Muscle of back (tissue), 11 donors: ENCODE results near the gene OR2T5. TPM values are rescaled to one million over a fixed set of nuclear protein-coding genes. Genes with fewer than 3 reads are reported as not detected.
"Not testable (repeated sequence)": the region's sequence is repeated elsewhere in the genome, so short reads cannot be mapped to it uniquely, and the experiment has no call there.

Experiments used
- DNase-seq, 3 donors: peaks; one replicate each; pipeline versions ENCODE4 v3.0.0 to v3.0.0-alpha.2; 2013
- polyA plus RNA-seq, 10 donors: library from polyadenylated mRNA; unstranded; fragments of 120-200 nt; gene quantifications; one replicate each; pipeline ENCODE4 v1.2.1, GENCODE V29; 2013; ENCODE audit not compliant: insufficient read length in 10 of 10

OR2T5 gene
- polyA plus RNA-seq, 10 donors, result not detected

DNA sequence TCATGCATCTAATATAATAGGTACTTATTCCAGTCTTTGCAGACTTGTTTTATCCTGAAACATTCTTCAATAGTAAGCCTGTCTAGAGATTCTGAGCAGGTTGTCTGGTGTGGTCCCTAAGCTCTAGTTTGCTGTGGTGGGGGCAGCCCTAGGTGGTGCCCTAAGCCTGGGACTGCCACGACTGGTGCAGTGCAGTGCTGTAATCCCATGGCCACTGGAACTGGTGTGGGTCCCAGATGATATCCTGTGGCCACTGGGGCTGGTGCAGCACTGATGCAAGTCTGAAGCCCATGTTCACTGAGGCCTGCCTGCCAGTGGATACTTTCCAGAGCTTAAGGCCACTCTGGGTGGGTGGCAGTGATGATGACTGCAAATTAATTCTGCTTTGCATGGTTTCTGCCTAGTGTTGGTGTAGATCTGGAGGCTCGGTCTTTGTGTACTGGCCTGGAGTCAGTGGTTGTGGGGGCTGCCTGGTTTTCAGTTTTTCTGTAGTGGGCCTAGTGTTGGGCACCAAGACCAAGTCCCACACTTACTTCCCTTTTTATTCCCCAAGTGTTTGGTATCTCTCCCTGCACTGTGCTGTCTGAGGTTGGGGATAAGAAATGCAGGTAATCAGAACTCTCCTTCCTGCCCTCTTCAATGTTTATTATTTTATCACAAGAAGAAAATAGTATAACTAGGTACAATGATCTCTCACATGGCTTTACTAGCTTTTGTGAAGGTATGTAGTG, 12.1 kb downstream of the OR2T5 start:
- DNase-seq, result not testable (repeated sequence)

DNA sequence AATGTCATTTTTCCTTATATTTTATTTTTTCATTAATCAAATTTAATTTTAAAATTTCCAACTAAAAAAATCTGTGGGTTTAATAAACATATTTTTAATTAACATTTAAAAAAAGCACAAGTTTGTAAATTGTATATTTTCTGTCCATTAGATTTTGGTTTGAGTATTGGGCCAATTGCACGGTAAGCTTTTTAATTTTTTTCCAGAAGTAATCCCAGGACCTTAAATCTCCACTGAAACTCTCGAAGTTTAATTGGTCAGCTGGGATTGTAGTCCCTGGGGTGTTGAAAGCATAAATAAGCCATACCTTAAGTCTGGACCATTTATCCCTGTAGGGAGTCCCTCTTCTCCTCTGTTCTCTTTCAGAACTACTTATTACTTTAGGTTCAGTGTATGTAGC, 19.4 kb downstream of the OR2T5 start, which contains the start of gene OR2G6:
OR2G6 (plus strand) TSS at position 301 of the 400 bp plus-strand sequence. CDS start 13,574 bp downstream, outside the sequence.
- DNase-seq, result not testable (repeated sequence)

DNA sequence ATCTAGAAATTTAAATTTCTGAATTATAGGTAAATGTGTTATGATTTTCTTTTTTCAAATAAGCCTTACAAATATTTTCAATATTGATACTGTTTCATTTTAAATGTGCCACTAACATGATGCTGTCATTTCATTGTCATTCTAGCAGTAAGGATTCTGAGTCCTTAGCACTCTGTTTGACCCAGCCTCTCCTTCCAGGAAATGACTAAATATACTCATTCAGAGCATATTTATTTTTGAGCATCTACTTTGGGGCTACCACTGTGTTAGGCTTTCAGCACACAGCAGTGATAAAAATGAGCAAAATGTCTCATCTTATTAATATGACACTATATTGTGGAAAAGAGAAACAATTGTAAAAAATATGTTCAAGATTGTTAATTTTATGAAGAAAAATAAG, 21.8 kb downstream of the OR2T5 start:
- DNase-seq, result not testable (repeated sequence)

DNA sequence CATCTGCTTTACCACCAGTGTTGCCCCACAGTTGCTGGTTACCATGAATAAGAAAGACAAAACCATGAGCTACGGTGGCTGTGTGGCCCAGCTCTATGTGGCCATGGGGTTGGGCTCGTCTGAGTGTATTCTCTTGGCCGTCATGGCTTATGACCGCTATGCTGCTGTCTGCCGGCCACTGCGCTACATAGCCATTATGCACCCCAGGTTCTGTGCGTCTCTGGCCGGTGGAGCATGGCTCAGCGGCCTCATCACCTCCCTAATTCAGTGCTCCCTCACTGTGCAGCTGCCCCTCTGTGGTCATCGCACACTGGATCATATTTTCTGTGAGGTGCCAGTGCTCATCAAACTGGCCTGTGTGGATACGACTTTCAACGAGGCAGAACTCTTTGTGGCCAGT, 33.5 kb downstream of the OR2T5 start:
- no peak for DNase-seq

DNA sequence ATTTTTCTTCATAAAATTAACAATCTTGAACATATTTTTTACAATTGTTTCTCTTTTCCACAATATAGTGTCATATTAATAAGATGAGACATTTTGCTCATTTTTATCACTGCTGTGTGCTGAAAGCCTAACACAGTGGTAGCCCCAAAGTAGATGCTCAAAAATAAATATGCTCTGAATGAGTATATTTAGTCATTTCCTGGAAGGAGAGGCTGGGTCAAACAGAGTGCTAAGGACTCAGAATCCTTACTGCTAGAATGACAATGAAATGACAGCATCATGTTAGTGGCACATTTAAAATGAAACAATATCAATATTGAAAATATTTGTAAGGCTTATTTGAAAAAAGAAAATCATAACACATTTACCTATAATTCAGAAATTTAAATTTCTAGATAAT, 49.1 kb downstream of the OR2T5 start:
- not testable (repeated sequence) for DNase-seq

Other genes starting within 250 kb of the OR2T5 start
- not detected for gene OR2T33, start 210.6 kb upstream of the OR2T5 start, polyA plus RNA-seq
- under 1 TPM in 2 of 10 donors, not detected in 8; 0.03 to 0.16 TPM for gene OR2T12, start 185.2 kb upstream of the OR2T5 start, polyA plus RNA-seq
- not detected for gene OR2M7, start 164.0 kb upstream of the OR2T5 start, polyA plus RNA-seq
- not detected for gene OR14C36, start 139.8 kb upstream of the OR2T5 start, polyA plus RNA-seq
- not detected for gene OR2T4, start 126.9 kb upstream of the OR2T5 start, polyA plus RNA-seq
- gene OR2T6, start 112.8 kb upstream of the OR2T5 start, polyA plus RNA-seq, result not detected
- gene OR2T1, start 85.5 kb upstream of the OR2T5 start, polyA plus RNA-seq, result not detected
- gene OR2T2, start 43.0 kb upstream of the OR2T5 start, polyA plus RNA-seq, result not detected
- not detected for gene OR2T3, start 15.2 kb upstream of the OR2T5 start, polyA plus RNA-seq
- gene OR2G6, start 19.5 kb downstream of the OR2T5 start, polyA plus RNA-seq, result not detected
- not detected for gene OR2T29, start 74.2 kb downstream of the OR2T5 start, polyA plus RNA-seq
- gene OR2T34, start 86.2 kb downstream of the OR2T5 start, polyA plus RNA-seq, result not detected
- gene OR2T10, start 109.1 kb downstream of the OR2T5 start, polyA plus RNA-seq, result not detected
- gene OR2T11, start 146.5 kb downstream of the OR2T5 start, polyA plus RNA-seq, result not detected
- not detected for gene OR2T35, start 156.7 kb downstream of the OR2T5 start, polyA plus RNA-seq
- not detected for gene OR2T27, start 166.9 kb downstream of the OR2T5 start, polyA plus RNA-seq
- not detected for gene OR14I1, start 214.2 kb downstream of the OR2T5 start, polyA plus RNA-seq